ENCODE measurements around the gene CARD19. TPM values are rescaled to one million over a fixed set of nuclear protein-coding genes. Genes with fewer than 3 reads are reported as not detected.

The CARD19 gene
- total RNA-seq, 4 donors from 2014 or later: 34.7 to 74.4 (median 58.9) TPM

GRCh38 chr9:93058355-93059010 is 37.5 kb upstream of the CARD19 start, which contains the start of gene SUSD3:
SUSD3 (plus strand) TSS chr9:93058701; CDS start chr9:93058743, 42 bp downstream.
- H3K9me3 ChIP-seq: no peaks in the 10 kb centered on the region
- no peak for TF ChIP-seq POLR2A (IDR thresholded peaks at IDR 0.05)
- TF ChIP-seq, protein P1, sequence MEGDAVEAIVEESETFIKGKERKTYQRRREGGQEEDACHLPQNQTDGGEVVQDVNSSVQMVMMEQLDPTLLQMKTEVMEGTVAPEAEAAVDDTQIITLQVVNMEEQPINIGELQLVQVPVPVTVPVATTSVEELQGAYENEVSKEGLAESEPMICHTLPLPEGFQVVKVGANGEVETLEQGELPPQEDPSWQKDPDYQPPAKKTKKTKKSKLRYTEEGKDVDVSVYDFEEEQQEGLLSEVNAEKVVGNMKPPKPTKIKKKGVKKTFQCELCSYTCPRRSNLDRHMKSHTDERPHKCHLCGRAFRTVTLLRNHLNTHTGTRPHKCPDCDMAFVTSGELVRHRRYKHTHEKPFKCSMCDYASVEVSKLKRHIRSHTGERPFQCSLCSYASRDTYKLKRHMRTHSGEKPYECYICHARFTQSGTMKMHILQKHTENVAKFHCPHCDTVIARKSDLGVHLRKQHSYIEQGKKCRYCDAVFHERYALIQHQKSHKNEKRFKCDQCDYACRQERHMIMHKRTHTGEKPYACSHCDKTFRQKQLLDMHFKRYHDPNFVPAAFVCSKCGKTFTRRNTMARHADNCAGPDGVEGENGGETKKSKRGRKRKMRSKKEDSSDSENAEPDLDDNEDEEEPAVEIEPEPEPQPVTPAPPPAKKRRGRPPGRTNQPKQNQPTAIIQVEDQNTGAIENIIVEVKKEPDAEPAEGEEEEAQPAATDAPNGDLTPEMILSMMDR (IDR thresholded peaks at IDR 0.05): no peak

GRCh38 chr9:93059011-93059714 is 36.9 kb upstream of the CARD19 start:
- H3K4me3 ChIP-seq: peak overlapping the region; percentile 62 to 71 (median 64)
- H3K4me1 ChIP-seq: peaks cover 0 to 54% (median 48%) of the 10 kb centered on the region in 4 donors
- no peaks in the 10 kb centered on the region for H3K36me3 ChIP-seq
- TF ChIP-seq POLR2A (IDR thresholded peaks at IDR 0.05): no peak
- peak overlapping the region; percentile 80 to 97 (median 88) for H3K27ac ChIP-seq
- H3K27me3 ChIP-seq: no peaks in the 10 kb centered on the region
- peak in 2 of 3 donors; percentile 59 to 71 for DNase-seq
- H3K9me3 ChIP-seq: no peaks in the 10 kb centered on the region

More at GRCh38 chr9:93058355-93059010, 37.5 kb upstream of the CARD19 start, which contains the start of gene SUSD3:
- Histone ChIP-seq H3K36me3 (no peaks in the 10 kb centered on the region), H3K27me3 (no peaks in the 10 kb centered on the region), H3K4me1 (peaks cover 0 to 49% (median 45%) of the 10 kb centered on the region in 4 donors), H3K4me3 (peak within 1 kb of the TSS; percentile 62 to 71 (median 64)), H3K27ac (peak within 1 kb of the TSS; percentile 80 to 97 (median 88))
- peak; percentile 71 to 92 (median 92) for DNase-seq

- Histone ChIP-seq H3K36me3 (no peaks in the 10 kb centered on the region), H3K9me3 (no peaks in the 10 kb centered on the region), H3K4me1 (peaks cover 0 to 58% (median 50%) of the 10 kb centered on the region in 4 donors), H3K27me3 (no peaks in the 10 kb centered on the region), H3K4me3 (peak overlapping the region; percentile 62 to 71 (median 64)), H3K27ac (peak overlapping the region; percentile 80 to 97 (median 88))
- DNase-seq: no peak
- TF ChIP-seq, protein P1 (IDR thresholded peaks at IDR 0.05): no peak
- no peak for TF ChIP-seq POLR2A (IDR thresholded peaks at IDR 0.05)
These were observed 36.1 kb upstream of the CARD19 start for GRCh38 chr9:93059715-93060578.

- H3K4me1 ChIP-seq: peaks cover 0 to 60% (median 52%) of the 10 kb centered on the region in 4 donors
- H3K4me3 ChIP-seq: no peak overlapping the region
- H3K27ac ChIP-seq: peak overlapping the region; percentile 48 to 97 (median 80)
- TF ChIP-seq POLR2A (IDR thresholded peaks at IDR 0.05): no peak
- TF ChIP-seq, protein P1 (IDR thresholded peaks at IDR 0.05): no peak
- H3K27me3 ChIP-seq: no peaks in the 10 kb centered on the region
- H3K36me3 ChIP-seq: no peaks in the 10 kb centered on the region
- no peaks in the 10 kb centered on the region for H3K9me3 ChIP-seq
- DNase-seq: no peak
These were observed 35.2 kb upstream of the CARD19 start for GRCh38 chr9:93060746-93061259.

- H3K9me3 ChIP-seq: no peaks in the 10 kb centered on the region
- TF ChIP-seq, protein P1 (IDR thresholded peaks at IDR 0.05): no peak
- TF ChIP-seq POLR2A (IDR thresholded peaks at IDR 0.05): no peak
- no peak for DNase-seq
- H3K27me3 ChIP-seq: no peaks in the 10 kb centered on the region
- peaks cover 0 to 60% (median 52%) of the 10 kb centered on the region in 4 donors for H3K4me1 ChIP-seq
- H3K4me3 ChIP-seq: peak overlapping the region in 2 of 4 donors; percentile 8 to 21
- peak overlapping the region; percentile 48 to 97 (median 80) for H3K27ac ChIP-seq
- no peaks in the 10 kb centered on the region for H3K36me3 ChIP-seq
These were observed 34.7 kb upstream of the CARD19 start for GRCh38 chr9:93061260-93061751.

Measured in Peyer's patch (tissue), 4 donors.